ENCODE results near the gene LDLRAD4.

GRCh38 chr18:13418013-13418710 lies 199.6 kb downstream of the LDLRAD4 start:
- TF ChIP-seq CTCF (IDR thresholded peaks at IDR 0.05; ENCODE audit: borderline replicate concordance, extremely low read depth, low read length, poor library complexity, severe bottlenecking), result no peak
- no peak for TF ChIP-seq EZH2 (IDR thresholded peaks at IDR 0.05; ENCODE audit: borderline replicate concordance, low read depth, low read length, severe bottlenecking)

Data from DND-41 (cell line).